H1 (cell line): ENCODE measurements around the gene LGALS8. TPM values are rescaled to one million over a fixed set of nuclear protein-coding genes. Genes with fewer than 3 reads are reported as not detected.

Experiments used
- CTCF ChIA-PET: fragments of 300-600 bp; sonication (Branson Sonifier 250); formaldehyde crosslinking; loops from one replicate; lab custom pipeline; 2021; ENCODE audit not compliant: partially characterized antibody; lab: Charles Lee
- POLR2A ChIA-PET: fragments of 300-600 bp; sonication (Branson Sonifier 250); formaldehyde crosslinking; loops from one replicate; lab custom pipeline; 2021; ENCODE audit warnings: inconsistent platforms; ENCODE audit not compliant: partially characterized antibody; lab: Charles Lee
- DNase-seq, 2 experiments: peaks; one replicate each; pipeline versions ENCODE4 v3.0.0 to v3.0.0-alpha.2; 2010 to 2022; ENCODE audit warnings: low spot score in 2 of 2, low read depth in 1 of 2, mixed read lengths in 1 of 2
- FAIRE-seq: peaks from 2 replicates; lab custom pipeline; 2011; peaks lifted over from hg19 to GRCh38; lab: Jason Lieb, UNC
- H2AFZ ChIP-seq: 2 replicates; pipeline ENCODE4 v1.8.1; 2012; ENCODE audit warnings: low read length, inconsistent platforms
- H2AK5ac ChIP-seq: 2 replicates; pipeline ENCODE4 v1.6.1; 2013; ENCODE audit warnings: low read depth, low read length
- H2BK120ac ChIP-seq: replicated peaks from 2 replicates; pipeline ENCODE3; 2013; ENCODE audit warnings: low read depth, low read length, inconsistent platforms
- H2BK12ac ChIP-seq: 2 replicates; pipeline ENCODE4 v1.6.1; 2013; ENCODE audit warnings: low read depth, low read length
- H2BK15ac ChIP-seq: 2 replicates; pipeline ENCODE4 v1.6.1; 2013; ENCODE audit warnings: low read length
- H2BK20ac ChIP-seq: 2 replicates; pipeline ENCODE4 v1.6.1; 2013; ENCODE audit warnings: low read length
- H2BK5ac ChIP-seq: 2 replicates; pipeline ENCODE4 v1.6.1; 2013; ENCODE audit warnings: low read depth, low read length
- H3K14ac ChIP-seq: 2 replicates; pipeline ENCODE4 v1.6.1; 2013; ENCODE audit warnings: inconsistent platforms; ENCODE audit not compliant: insufficient read length
- H3K18ac ChIP-seq: 2 replicates; pipeline ENCODE4 v1.6.1; 2013; ENCODE audit warnings: low read length; ENCODE audit errors: extremely low read depth
- H3K23ac ChIP-seq: 2 replicates; pipeline ENCODE4 v1.6.1; 2013; ENCODE audit warnings: inconsistent platforms; ENCODE audit not compliant: insufficient read length
- H3K23me2 ChIP-seq: 2 replicates; pipeline ENCODE4 v1.6.1; 2013; ENCODE audit warnings: low read depth, low read length
- H3K27ac ChIP-seq: 2 replicates; pipeline ENCODE4 v1.6.1; 2011; ENCODE audit warnings: low read depth, low read length, inconsistent platforms
- H3K27me3 ChIP-seq, 4 experiments: replicated peaks in 1 of 4; 1 replicate in 1 of 4; 2 replicates in 3 of 4; pipeline versions ENCODE4 v1.6.1 to v1.8.1; 2011 to 2013; ENCODE audit warnings: low read length in 3 of 4, mild to moderate bottlenecking in 3 of 4, inconsistent platforms in 2 of 4, mixed read lengths in 2 of 4, moderate library complexity in 1 of 4; ENCODE audit not compliant: control insufficient read depth in 3 of 4, insufficient read depth in 3 of 4; ENCODE audit errors: extremely low read depth in 1 of 4
- H3K36me3 ChIP-seq, 4 experiments: 2 replicates each; pipeline versions ENCODE4 v1.6.1 to v1.8.1; 2011 to 2013; ENCODE audit warnings: mild to moderate bottlenecking in 4 of 4, low read length in 3 of 4, moderate library complexity in 2 of 4, control low read depth in 1 of 4, inconsistent platforms in 1 of 4; ENCODE audit not compliant: insufficient read depth in 4 of 4, control insufficient read depth in 2 of 4
- H3K4ac ChIP-seq: replicated peaks from 2 replicates; pipeline ENCODE3; 2013; ENCODE audit warnings: low read length, low read depth, mixed read lengths, inconsistent platforms; ENCODE audit not compliant: insufficient read length
- H3K4me1 ChIP-seq, 4 experiments: replicated peaks in 1 of 4; 1 replicate in 1 of 4; 2 replicates in 3 of 4; pipeline versions ENCODE4 v1.6.1 to v1.8.1; 2011 to 2013; ENCODE audit warnings: low read length in 3 of 4, inconsistent platforms in 2 of 4, mixed read lengths in 1 of 4; ENCODE audit not compliant: insufficient read depth in 4 of 4, control insufficient read depth in 3 of 4
- H3K4me2 ChIP-seq, 2 experiments: 2 replicates each; pipeline versions ENCODE4 v1.6.1 to v1.8.1; 2011 to 2013; ENCODE audit warnings: low read depth in 2 of 2, low read length in 2 of 2, control low read depth in 1 of 2, inconsistent platforms in 1 of 2, mild to moderate bottlenecking in 1 of 2; ENCODE audit not compliant: insufficient read depth in 1 of 2
- H3K4me3 ChIP-seq, 4 experiments: fragments of 200-600, 300-600 bp in 1 of 4; sonication (generic), shearing (Covaris generic), sonication (Bioruptor Twin) in 1 of 4; 2 replicates each; pipeline versions ENCODE4 v1.5.1 to v1.8.1; 2011 to 2016; ENCODE audit warnings: low read length in 4 of 4, low read depth in 3 of 4, control low read depth in 2 of 4, inconsistent platforms in 2 of 4, mild to moderate bottlenecking in 2 of 4, mixed read lengths in 1 of 4, moderate library complexity in 1 of 4; ENCODE audit not compliant: insufficient read depth in 2 of 4; ENCODE audit errors: extremely low read depth in 1 of 4
- H3K56ac ChIP-seq: replicated peaks from 2 replicates; pipeline ENCODE3; 2013; ENCODE audit warnings: low read depth, mild to moderate bottlenecking, mixed read lengths, low read length, inconsistent platforms; ENCODE audit not compliant: insufficient read length
- H3K79me1 ChIP-seq: 2 replicates; pipeline ENCODE4 v1.6.1; 2013; ENCODE audit warnings: low read depth, low read length, control low read depth
- H3K79me2 ChIP-seq, 2 experiments: 2 replicates each; pipeline versions ENCODE4 v1.6.1 to v1.8.1; 2012 to 2013; ENCODE audit warnings: low read length in 2 of 2, mild to moderate bottlenecking in 2 of 2, inconsistent platforms in 1 of 2; ENCODE audit not compliant: insufficient read depth in 2 of 2, control insufficient read depth in 1 of 2
- H3K9ac ChIP-seq, 4 experiments: replicated peaks in 1 of 4; 1 replicate in 1 of 4; 2 replicates in 3 of 4; pipeline versions ENCODE4 v1.6.1 to v1.8.1; 2011 to 2013; ENCODE audit warnings: low read depth in 3 of 4, low read length in 3 of 4, control low read depth in 2 of 4, mild to moderate bottlenecking in 2 of 4, moderate library complexity in 2 of 4, inconsistent platforms in 1 of 4; ENCODE audit errors: extremely low read depth in 1 of 4
- H3K9me3 ChIP-seq, 2 experiments: 2 replicates each; pipeline versions ENCODE4 v1.6.1 to v1.8.1; 2012 to 2013; ENCODE audit warnings: mild to moderate bottlenecking in 2 of 2, moderate library complexity in 2 of 2, control low read depth in 1 of 2, inconsistent platforms in 1 of 2, low read depth in 1 of 2, low read length in 1 of 2, mixed read lengths in 1 of 2; ENCODE audit not compliant: insufficient read depth in 2 of 2
- H4K20me1 ChIP-seq, 2 experiments: replicated peaks in 1 of 2; 2 replicates each; pipeline versions ENCODE3 to v1.8.1; 2011 to 2013; ENCODE audit warnings: inconsistent platforms in 2 of 2, low read length in 2 of 2, mild to moderate bottlenecking in 1 of 2; ENCODE audit not compliant: insufficient read depth in 2 of 2, control insufficient read depth in 1 of 2
- H4K5ac ChIP-seq: 2 replicates; pipeline ENCODE4 v1.6.1; 2013; ENCODE audit warnings: low read length, low read depth, mixed read lengths, inconsistent platforms; ENCODE audit not compliant: insufficient read length
- H4K8ac ChIP-seq: 2 replicates; pipeline ENCODE4 v1.8.0; 2013; ENCODE audit warnings: mild to moderate bottlenecking, moderate library complexity, low read length, inconsistent platforms; ENCODE audit not compliant: insufficient read depth; ENCODE audit errors: extremely low read depth
- H4K91ac ChIP-seq: replicated peaks from 2 replicates; pipeline ENCODE3; 2013; ENCODE audit warnings: low read length, mixed read lengths, inconsistent platforms; ENCODE audit not compliant: insufficient read length
- CBX8 ChIP-seq: fragments of 300-800, 300-1000 bp; sonication (generic); IDR thresholded peaks from 2 replicates; pipeline ENCODE4 v1.7.1; 2016; ENCODE audit warnings: low read depth, low read length, borderline replicate concordance
- CREB1 ChIP-seq: IDR thresholded peaks from 2 replicates; pipeline ENCODE4 v1.6.1; 2012; ENCODE audit warnings: inconsistent platforms
- WGBS, 2 experiments: shearing (Covaris generic) in 1 of 2; methylation state at CpG; one replicate each; pipeline versions ENCODE4 v1.1.6 to v1.1.7; 2013 to 2015; ENCODE audit warnings: low lambda C conversion rate in 2 of 2, mixed read lengths in 2 of 2, inconsistent platforms in 1 of 2, low coverage in 1 of 2, missing lambda C conversion rate in 1 of 2; ENCODE audit not compliant: insufficient replicate concordance in 2 of 2, insufficient coverage in 1 of 2, insufficient read length in 1 of 2; ENCODE audit errors: extremely low coverage in 1 of 2, missing lambda C conversion rate in 1 of 2; 5-methylcytosine and 5-hydroxymethylcytosine counted together
- polyA plus RNA-seq, 7 experiments: library from polyadenylated mRNA; depleted of rRNA in 3 of 7; stranded (reverse) in 5 of 7; unstranded in 2 of 7; fragments of >200 nt in 5 of 7; fragments of 200-250 nt in 2 of 7; gene quantifications; 1 replicate in 5 of 7; 2 replicates in 1 of 7; 4 replicates in 1 of 7; pipeline versions ENCODE4 v1.2.1 to v1.2.3, GENCODE V29; 2011 to 2013; ENCODE audit warnings: missing spikeins in 2 of 7, mixed read lengths in 2 of 7
- total RNA-seq: library from RNA; stranded (reverse); fragmentation: NEBNext Ultra II Directional; extraction: Animal tissue kit (Norgen Biotek cat#: 25700); gene quantifications from 2 replicates; pipeline ENCODE4 v1.2.1, GENCODE V29; 2021
- TF ChIP-seq, protein P1 (sequence below): IDR thresholded peaks from 2 replicates; pipeline ENCODE4 v1.6.1; 2012; ENCODE audit warnings: low read length, inconsistent platforms

The LGALS8 gene
- total and polyA plus RNA-seq, 2 of the 8 experiments (the other 6 are each of a cell fraction or from before 2014, with no cell fraction given), result 7.2 to 11.6 TPM

DNA sequence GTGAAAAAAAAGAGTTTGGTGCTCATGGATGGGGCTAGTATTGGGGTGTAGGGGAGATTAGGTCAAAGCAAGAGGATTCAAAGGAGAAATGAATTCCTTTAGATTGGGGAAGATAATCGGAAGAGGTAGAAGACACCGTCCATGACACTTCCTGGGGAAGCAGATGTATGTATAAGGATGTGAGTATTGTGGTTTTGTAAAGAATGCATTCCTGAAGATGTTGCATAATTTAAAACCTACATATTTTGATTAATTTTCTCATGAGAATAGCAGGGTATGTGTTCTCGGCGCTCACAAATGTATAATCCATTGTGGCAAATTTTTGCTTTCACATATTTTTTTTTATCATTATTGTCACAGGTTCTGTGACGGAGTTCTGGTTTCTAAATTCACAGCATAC lies 5.5 kb upstream of the LGALS8 start:
- peaks cover 0 to 3% (median 1%) of the 10 kb centered on the region in 4 experiments; a peak in 4 of 7 replicates for H3K4me1 ChIP-seq
- no peak overlapping the region for H3K14ac ChIP-seq
- DNase-seq (no peak), FAIRE-seq (no peak)
- no peak overlapping the region for H2AK5ac ChIP-seq
- no peaks in the 10 kb centered on the region for H3K36me3 ChIP-seq
- H4K91ac ChIP-seq, result no peak overlapping the region
- no peak overlapping the region for H2BK15ac ChIP-seq
- no peak overlapping the region for H3K56ac ChIP-seq
- H3K18ac ChIP-seq, result no peak overlapping the region
- H3K79me1 ChIP-seq, result no peaks in the 10 kb centered on the region
- 89% methylated on average over 5 of the region's 5 CpGs; no CpG with 5 or more reads in 1 of the 2 experiments for WGBS, 2 experiments
- no peaks in the 10 kb centered on the region; the same call in 1 of the 2 replicates for H3K23me2 ChIP-seq
- H3K4ac ChIP-seq, result no peak overlapping the region
- no peak overlapping the region for H2BK5ac ChIP-seq
- H2BK12ac ChIP-seq, result no peak overlapping the region
- no peak overlapping the region for H2AFZ ChIP-seq
- TF ChIP-seq CBX8, result no peak
- TF ChIP-seq CREB1, result no peak
- TF ChIP-seq, protein P1, sequence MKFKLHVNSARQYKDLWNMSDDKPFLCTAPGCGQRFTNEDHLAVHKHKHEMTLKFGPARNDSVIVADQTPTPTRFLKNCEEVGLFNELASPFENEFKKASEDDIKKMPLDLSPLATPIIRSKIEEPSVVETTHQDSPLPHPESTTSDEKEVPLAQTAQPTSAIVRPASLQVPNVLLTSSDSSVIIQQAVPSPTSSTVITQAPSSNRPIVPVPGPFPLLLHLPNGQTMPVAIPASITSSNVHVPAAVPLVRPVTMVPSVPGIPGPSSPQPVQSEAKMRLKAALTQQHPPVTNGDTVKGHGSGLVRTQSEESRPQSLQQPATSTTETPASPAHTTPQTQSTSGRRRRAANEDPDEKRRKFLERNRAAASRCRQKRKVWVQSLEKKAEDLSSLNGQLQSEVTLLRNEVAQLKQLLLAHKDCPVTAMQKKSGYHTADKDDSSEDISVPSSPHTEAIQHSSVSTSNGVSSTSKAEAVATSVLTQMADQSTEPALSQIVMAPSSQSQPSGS, result no peak
- H3K9ac ChIP-seq, result no peak overlapping the region
- no peak overlapping the region for H4K8ac ChIP-seq
- H3K23ac ChIP-seq, result no peak overlapping the region
- no peaks in the 10 kb centered on the region for H3K9me3 ChIP-seq
- no peak overlapping the region for H2BK20ac ChIP-seq
- no peaks in the 10 kb centered on the region for H3K79me2 ChIP-seq
- no peak overlapping the region for H3K4me2 ChIP-seq
- no peak overlapping the region for H2BK120ac ChIP-seq
- H4K5ac ChIP-seq, result no peak overlapping the region
- ChIA-PET POLR2A (no interaction called here), CTCF (interaction anchor here (1.1 kb wide), 1 partner anchor 10 kb away, joined by 4 read pairs; no protein-coding TSS in a partner anchor)
- no peaks in the 10 kb centered on the region for H4K20me1 ChIP-seq
- H3K27me3 ChIP-seq, result peaks cover 0 to 8% (median 2%) of the 10 kb centered on the region in 4 experiments; a peak in 5 of 7 replicates
- H3K27ac ChIP-seq, result no peak overlapping the region
- H3K4me3 ChIP-seq, result no peak overlapping the region
